Pancreas (tissue), 10 donors: ENCODE results near the gene AADAT. TPM values are rescaled to one million over a fixed set of nuclear protein-coding genes. Genes with fewer than 3 reads are reported as not detected.
A peak's percentile ranks its signal among the peaks of the same experiment; 100 is the strongest.
"Not testable (repeated sequence)": the region's sequence is repeated elsewhere in the genome, so short reads cannot be mapped to it uniquely, and the experiment has no call there.

ENCODE experiments used
- ATAC-seq, 4 donors: fragments of 200-7000 bp; cut with Tn5 transposase; one replicate each; pipeline versions ENCODE4 v1.8.0 to v1.9.1; 2020; ENCODE audit warnings: mild to moderate bottlenecking in 4 of 4, moderate library complexity in 4 of 4
- DNase-seq, 6 donors: peaks; one replicate each; pipeline ENCODE4 v3.0.0-alpha.2; 2020
- FAIRE-seq: peaks from 2 replicates; lab custom pipeline; 2012; peaks lifted over from hg19 to GRCh38; lab: Jason Lieb, UNC
- H3K27ac ChIP-seq, 4 donors: fragments of 200-600 bp; sonication (generic); 1 replicate in 3 of 4; 2 replicates in 1 of 4; pipeline versions ENCODE4 v1.5.0 to v1.8.0; 2020
- H3K27me3 ChIP-seq, 4 donors: fragments of 200-600 bp; one replicate each; pipeline ENCODE4 v1.8.0; 2021
- H3K36me3 ChIP-seq, 3 donors: fragments of 200-600 bp; sonication (generic) in 1 of 3; one replicate each; pipeline versions ENCODE4 v1.5.0 to v1.8.0; 2020 to 2021
- H3K4me1 ChIP-seq, 3 donors: fragments of 200-600 bp; one replicate each; pipeline ENCODE4 v1.8.0; 2021
- H3K4me3 ChIP-seq, 4 donors: fragments of 200-600 bp; sonication (generic) in 2 of 4; one replicate each; pipeline versions ENCODE4 v1.5.0 to v1.8.0; 2020 to 2021
- H3K9me3 ChIP-seq, 4 donors: fragments of 200-600 bp; one replicate each; pipeline ENCODE4 v1.8.0; 2021
- CTCF ChIP-seq, 4 donors: fragments of 200-600 bp; sonication (generic) in 3 of 4; IDR thresholded peaks; one replicate each; pipeline versions ENCODE4 v1.5.0 to v1.8.0; 2021; ENCODE audit warnings: antibody characterized with exemption in 4 of 4
- WGBS, 2 donors: extraction: QIAGEN DNeasy Blood & Tissue Kit; methylation state at CpG; one replicate each; pipeline ENCODE4 v1.1.7; 2013; 5-methylcytosine and 5-hydroxymethylcytosine counted together
- intact Hi-C, 3 donors: fragments of 100-400 bp; cut with DNase I; formaldehyde crosslinking; loops; one replicate each; pipeline versions ENCODE4 v1.11.1 to v1.14.2; 2022
- polyA plus RNA-seq, 2 donors: library from polyadenylated mRNA; stranded (reverse); fragments of 200-250 nt; gene quantifications; one replicate each; pipeline ENCODE4 v1.2.3, GENCODE V29; 2013
- total RNA-seq, 6 donors: library from RNA; stranded (reverse); fragmentation: NEBNext Ultra II Directional in 4 of 6; extraction: Animal tissue kit (Norgen Biotek cat#: 25700) in 4 of 6; gene quantifications; one replicate each; pipeline versions ENCODE4 v1.2.1 to v1.2.4, GENCODE V29; 2021 to 2023
- donor health status: healthy with polysubstance abuse.
- donor health status: DM: no; HTN: no; CAD: no; lungs with moderate emphysema.
- donor health status: DM: no; HTN: no; CAD: no.
- donor health status: control.
- donor health status: control.
- donor health status: Bipolar disorder and iron deficiency.
- donor health status: DM: yes; HTN: yes; CAD: no.
- donor health status: DM: no; HTN: no; CAD: no.
- donor health status: DM: no; HTN: no; CAD: no.
- donor health status: DM: yes; HTN: yes; CAD: no.

The AADAT gene
- total and polyA plus RNA-seq, 8 donors = 1.8 to 6.8 (median 3.1) TPM

DNA sequence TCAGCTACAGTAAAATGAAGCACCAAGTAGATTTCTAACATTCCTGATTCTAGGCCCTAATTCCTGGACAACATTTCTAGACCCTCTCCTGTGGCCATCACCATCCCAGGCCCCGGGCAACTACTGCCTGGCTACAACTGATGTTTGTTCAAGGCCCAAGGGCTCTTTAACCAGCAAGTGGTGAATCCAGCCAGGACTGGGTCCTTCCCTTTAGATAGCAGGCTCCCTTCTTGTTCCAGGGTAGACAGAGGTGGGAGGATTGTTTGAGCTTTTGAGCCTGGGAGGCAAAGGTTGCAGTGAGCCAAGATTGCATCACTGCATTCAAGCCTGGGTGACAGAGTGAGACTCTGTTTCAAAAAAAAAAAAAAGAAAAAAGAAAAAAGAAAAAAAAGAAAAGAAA, 12.7 kb upstream of the AADAT start:
- intact Hi-C loops = no loop called here
- Histone ChIP-seq H3K9me3 (no peaks in the 10 kb centered on the region), H3K4me1 (no peaks in the 10 kb centered on the region), H3K27me3 (no peaks in the 10 kb centered on the region), H3K27ac (no peak overlapping the region), H3K36me3 (no peaks in the 10 kb centered on the region), H3K4me3 (no peak overlapping the region)
- no peak for DNase-seq
- ATAC-seq = no peak
- no peak for FAIRE-seq
- no peak for TF ChIP-seq CTCF (IDR thresholded peaks at IDR 0.05)
- 88 to 99% methylated on average over 1 of the region's 1 CpG for WGBS, 2 donors

- H3K9me3 ChIP-seq, FAIRE-seq, H3K4me1 ChIP-seq, H3K27me3 ChIP-seq, H3K27ac ChIP-seq, H3K4me3 ChIP-seq, H3K36me3 ChIP-seq, ATAC-seq, DNase-seq, intact Hi-C loops: not testable (repeated sequence)
- 85 to 91% methylated on average over 2 of the region's 2 CpGs for WGBS, 2 donors
Observed at GRCh38 chr4:170098171-170098570, 8.4 kb upstream of the AADAT start.

- Histone ChIP-seq H3K27me3 (no peaks in the 10 kb centered on the region), H3K9me3 (no peaks in the 10 kb centered on the region), H3K36me3 (no peaks in the 10 kb centered on the region), H3K4me3 (no peak overlapping the region), H3K27ac (no peak overlapping the region), H3K4me1 (no peaks in the 10 kb centered on the region)
- DNase-seq = no peak
- intact Hi-C loops = no loop called here
- ATAC-seq = no peak
- no peak for TF ChIP-seq CTCF (IDR thresholded peaks at IDR 0.05)
- FAIRE-seq = no peak
- WGBS, 2 donors = 74 to 80% methylated on average over 4 of the region's 4 CpGs
Observed at GRCh38 chr4:170097681-170098080, 7.9 kb upstream of the AADAT start.

DNA sequence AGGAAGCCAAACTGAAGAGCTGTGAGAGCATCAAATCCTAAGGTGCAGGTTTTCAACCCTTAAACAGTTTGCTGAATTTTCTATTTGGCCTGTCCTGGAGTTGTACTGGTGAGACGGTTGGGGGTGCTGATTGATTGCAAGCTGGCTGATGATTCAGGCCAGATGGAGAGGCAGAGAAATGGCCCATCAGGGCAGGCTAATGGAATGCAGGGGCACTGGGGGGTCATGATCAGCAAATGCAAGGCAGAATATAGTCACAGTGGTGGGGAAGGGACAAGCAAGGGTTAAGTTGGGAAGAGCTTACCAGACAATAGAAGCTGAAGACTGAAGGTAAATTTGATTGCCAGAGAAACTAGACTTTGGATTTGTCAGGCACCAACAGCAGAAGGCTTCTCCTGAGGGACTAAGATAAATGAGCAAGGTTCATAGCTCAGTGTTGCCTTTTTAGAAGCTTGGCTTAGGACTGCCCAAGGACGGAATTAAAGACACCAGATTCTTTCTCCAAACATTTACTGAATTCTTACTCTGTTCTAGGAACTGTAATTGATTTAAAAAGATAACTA, 4.3 kb upstream of the AADAT start:
- Histone ChIP-seq H3K27me3 (no peaks in the 10 kb centered on the region), H3K9me3 (no peaks in the 10 kb centered on the region), H3K4me3 (no peak overlapping the region), H3K36me3 (no peaks in the 10 kb centered on the region), H3K4me1 (peaks cover 0 to 6% (median 0%) of the 10 kb centered on the region in 3 donors), H3K27ac (no peak overlapping the region)
- no peak for DNase-seq
- intact Hi-C loops = no loop called here
- FAIRE-seq = no peak
- 54 to 68% methylated on average over 2 of the region's 2 CpGs for WGBS, 2 donors
- no peak for ATAC-seq
- TF ChIP-seq CTCF (IDR thresholded peaks at IDR 0.05) = no peak

- TF ChIP-seq CTCF (IDR thresholded peaks at IDR 0.05) = no peak
Observed at GRCh38 chr4:170091069-170091696, 1.4 kb upstream of the AADAT start.

More at GRCh38 chr4:170091069-170091696, 1.4 kb upstream of the AADAT start:
- no peak for ATAC-seq
- H3K27me3 ChIP-seq = no peaks in the 10 kb centered on the region
- no peak for FAIRE-seq
- H3K36me3 ChIP-seq = no peaks in the 10 kb centered on the region
- no peak overlapping the region for H3K27ac ChIP-seq
- intact Hi-C loops = no loop called here
- no peaks in the 10 kb centered on the region for H3K9me3 ChIP-seq
- DNase-seq = peak in 3 of 6 donors; percentile 30 to 63 (median 58)
- no peak overlapping the region for H3K4me3 ChIP-seq
- H3K4me1 ChIP-seq = peaks cover 0 to 6% (median 0%) of the 10 kb centered on the region in 3 donors
- WGBS, 2 donors = 83 to 84% methylated on average over 32 to 47 of the region's 47 CpGs
